Stimulated activated CD8-positive, alpha-beta memory T cell treated with anti-CD3 and anti-CD28 coated beads, Interleukin-2, amount 100 ng/mL, for 1 hour (primary cell): Measurements from ENCODE around the gene PRICKLE2.

ENCODE experiments used
- DNase-seq, 2 donors: peaks; one replicate each; pipeline ENCODE4 v3.0.0-alpha.2; 2020; ENCODE audit warnings: low read depth in 2 of 2

The PRICKLE2 gene

GRCh38 chr3:64160000-64160695 is 65.1 kb downstream of the PRICKLE2 start:
- no peak for DNase-seq

- DNase-seq: no peak
Observed at GRCh38 chr3:64158334-64158733, 66.9 kb downstream of the PRICKLE2 start.

DNA sequence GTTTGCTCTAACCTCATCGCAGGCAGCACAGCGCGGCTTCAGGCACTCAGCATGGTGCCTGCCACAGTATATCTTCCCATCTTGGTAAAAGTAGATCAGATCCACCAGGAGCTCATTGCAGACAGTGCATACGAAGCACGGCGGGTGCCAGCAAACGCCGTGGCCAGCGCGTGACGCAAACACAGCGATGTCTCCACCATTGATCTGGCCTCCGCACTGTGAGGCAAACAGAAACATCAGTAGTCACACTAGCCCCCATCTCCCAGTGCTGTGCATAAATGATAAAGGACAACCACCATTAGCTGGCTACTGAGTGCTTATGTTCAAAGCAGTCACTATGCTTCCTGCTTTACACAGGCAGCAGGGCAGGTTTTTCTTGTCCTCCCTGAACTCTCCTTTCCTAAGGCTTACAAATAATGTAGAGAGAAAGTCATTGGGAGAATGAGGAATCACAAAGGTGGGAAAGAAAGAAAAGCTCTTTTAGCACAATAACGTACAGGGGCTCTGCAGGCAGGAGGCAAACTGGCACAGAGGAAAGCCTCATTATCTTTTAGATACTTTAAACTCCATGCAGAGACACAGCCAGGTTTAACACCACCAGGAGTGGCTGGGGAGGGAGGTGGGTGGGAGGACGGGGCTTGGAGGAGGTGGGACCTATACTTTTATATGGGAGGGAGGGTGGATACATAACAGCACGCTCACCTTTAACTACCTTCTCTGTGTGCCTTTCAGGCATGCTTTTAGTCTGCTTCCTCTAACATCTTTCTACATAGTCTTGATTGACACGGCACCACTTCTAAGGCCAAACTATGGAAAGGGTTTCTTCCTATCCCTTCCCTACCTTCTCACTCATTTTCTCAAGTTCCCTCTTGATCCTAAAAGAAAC is 67.9 kb downstream of the PRICKLE2 start:
- DNase-seq: no peak

DNA sequence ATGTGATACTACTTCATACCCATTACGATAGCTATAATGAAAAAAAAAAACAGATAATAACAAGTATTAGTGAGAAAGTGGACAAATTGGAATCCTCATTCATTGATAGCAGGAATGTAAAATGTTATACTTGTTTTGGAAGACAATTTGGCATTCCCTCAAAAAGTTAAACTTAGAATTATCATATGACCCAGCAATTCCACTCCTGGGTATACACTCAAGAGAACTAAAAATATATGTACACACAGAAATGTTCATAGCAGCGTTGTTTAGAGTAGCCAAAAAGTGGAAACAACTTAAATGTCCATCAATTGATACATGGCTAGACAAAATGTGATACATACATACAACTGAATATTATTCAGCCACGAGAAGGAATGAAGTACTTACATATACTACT is 69.9 kb downstream of the PRICKLE2 start:
- no peak for DNase-seq

GRCh38 chr3:64152676-64153466 is 72.4 kb downstream of the PRICKLE2 start:
- DNase-seq: no peak

GRCh38 chr3:64152086-64152485 is 73.2 kb downstream of the PRICKLE2 start:
- no peak for DNase-seq

DNA sequence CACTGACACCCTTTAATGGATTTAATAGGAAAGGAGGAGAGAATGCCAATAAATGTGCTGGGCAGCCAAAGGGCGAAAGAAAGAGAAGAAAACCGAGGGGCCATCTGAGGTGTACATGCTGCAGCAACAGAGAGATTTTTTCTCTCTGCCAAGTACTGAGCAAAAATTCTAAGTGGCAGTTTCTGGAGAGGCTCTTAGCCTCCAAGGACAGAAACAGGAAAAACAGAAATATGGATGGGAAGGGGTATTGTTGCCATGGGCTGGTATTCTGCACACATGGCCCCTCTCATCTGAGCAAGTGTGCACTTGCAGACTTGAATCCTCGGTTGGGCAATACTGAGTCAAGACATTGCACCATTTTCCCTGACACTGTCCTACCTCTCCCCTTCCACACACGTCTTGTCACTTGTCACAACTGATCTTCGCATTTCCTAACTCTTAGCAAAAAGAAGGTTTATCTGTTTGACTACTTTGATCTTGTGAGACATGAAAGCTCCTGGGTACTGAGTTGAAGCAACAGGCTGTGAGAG is 73.9 kb downstream of the PRICKLE2 start:
- DNase-seq: no peak

DNA sequence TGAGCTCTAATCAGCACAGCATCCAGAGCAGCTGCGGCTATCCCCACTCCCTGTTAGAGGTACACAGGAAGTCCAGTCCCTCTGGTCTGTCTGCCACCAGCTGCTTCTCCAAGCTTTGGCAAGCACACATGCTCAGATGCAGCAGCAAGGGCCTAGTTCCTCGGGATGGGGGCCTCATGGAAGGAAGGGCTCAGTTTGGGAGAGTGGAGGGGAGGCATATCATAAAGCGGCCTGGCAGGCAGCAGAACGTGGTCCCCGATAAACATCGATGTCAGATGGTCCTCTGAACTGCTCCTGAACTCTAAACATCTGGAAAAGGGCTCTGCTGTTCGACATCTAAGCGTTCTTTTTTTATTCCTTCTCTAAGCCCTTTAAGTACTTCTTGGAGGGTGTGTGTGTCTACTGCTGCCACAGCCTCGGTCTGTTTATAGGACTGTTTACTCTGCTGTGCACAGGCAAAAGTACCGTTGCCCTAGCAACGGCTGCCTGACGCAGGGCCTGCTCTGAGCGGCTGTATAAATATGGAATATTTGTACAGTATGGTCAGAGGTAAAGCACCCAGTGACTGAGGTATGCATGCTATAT is 74.6 kb downstream of the PRICKLE2 start:
- DNase-seq: no peak

DNA sequence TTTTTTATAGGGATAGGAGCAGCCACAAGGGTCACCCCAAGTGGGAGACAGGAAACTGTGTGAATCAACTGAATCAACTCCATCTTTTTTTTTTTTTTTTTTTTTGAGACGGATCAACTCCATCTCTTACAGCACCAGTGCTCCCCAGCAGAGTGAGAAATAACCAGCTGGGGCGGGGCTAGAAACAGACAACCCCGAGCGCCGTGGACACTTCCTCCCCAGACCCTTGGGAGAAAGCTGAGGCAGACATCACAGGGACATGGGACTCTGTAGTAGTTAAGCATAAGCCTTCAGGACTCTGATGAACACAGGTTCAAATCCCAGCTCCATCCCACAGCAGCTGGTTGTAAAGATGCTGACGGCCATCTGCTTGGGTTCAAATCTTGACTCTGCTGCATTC is 75.4 kb downstream of the PRICKLE2 start:
- no peak for DNase-seq

GRCh38 chr3:64148955-64149653 is 76.2 kb downstream of the PRICKLE2 start:
- DNase-seq: no peak

DNA sequence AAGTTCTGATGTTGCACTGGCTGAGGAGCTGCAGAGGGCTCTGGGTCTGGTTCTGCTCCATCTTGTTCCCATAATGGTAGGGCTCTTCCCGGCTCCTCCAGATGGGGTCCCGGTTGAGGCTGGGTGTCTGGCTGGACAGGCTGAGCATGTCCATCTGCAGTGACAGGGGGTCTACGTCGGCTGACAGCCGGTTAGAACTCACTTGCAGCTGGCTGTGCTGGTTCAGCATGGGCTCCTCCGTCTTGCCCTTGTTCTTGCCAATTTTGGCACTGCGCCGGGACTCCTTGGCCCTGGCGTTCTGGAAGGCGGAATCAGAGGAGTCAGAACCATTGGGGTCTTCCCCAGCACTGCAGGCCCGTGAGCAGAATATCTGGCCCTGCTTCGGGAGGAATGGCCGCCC is 78.1 kb downstream of the PRICKLE2 start:
- DNase-seq: no peak

GRCh38 chr3:64145438-64145837 is 79.8 kb downstream of the PRICKLE2 start:
- no peak for DNase-seq

GRCh38 chr3:64144241-64144900 is 80.9 kb downstream of the PRICKLE2 start:
- no peak for DNase-seq

GRCh38 chr3:64143409-64144130 is 81.7 kb downstream of the PRICKLE2 start:
- no peak for DNase-seq

DNA sequence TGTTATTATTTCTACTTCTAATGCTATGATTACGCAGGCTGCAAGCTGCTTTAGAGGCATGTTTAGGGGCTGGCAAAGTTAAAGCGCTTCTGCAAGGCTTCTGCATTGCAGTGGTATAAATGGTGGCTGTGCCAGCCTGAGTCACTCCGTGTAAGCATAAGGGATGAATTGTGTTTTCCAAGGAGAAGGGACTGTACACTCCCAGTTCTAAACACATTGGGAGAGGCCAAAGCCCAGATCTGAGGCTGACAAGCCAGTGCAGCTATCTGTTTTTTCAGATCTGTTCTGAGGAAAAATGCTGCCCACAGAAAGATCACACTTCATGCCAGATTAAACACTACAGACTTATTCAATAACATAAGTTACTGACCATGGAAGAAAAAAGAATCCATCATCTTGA is 83.8 kb downstream of the PRICKLE2 start:
- no peak for DNase-seq

- DNase-seq: no peak
Observed at GRCh38 chr3:64140651-64141050, 84.6 kb downstream of the PRICKLE2 start.

DNA sequence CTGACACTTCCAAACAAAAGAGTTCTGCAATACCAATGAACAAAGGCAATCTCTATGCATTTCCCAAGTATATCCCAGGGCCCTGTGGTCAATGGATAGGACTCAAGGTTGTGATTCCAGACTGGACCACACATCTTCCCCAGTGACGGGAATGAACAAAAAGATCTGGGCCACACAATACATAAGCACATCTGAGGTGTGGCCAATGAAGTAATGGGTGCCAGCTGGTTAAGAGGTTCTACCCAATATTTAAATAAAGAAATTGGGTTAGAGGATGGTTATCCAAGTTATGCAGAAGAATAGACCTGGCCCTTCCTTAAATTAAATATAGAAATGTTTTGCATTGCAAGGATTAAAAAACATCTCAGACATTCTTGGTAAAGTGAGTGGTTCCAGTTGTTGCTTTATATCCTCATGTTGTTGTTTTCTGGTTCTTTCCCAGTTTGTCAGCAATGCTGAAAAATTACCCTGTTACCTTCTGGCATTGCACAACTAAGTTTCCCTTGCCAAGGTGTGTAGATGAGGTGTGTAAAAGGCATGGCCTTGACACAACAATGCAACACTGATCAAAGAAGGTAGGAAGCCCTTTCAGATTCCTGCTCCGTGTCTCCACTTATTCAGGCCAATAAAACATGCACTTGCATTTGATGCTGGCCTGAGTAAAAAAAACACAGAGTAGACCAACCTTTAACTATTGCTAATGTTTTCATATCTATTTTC is 86.5 kb downstream of the PRICKLE2 start:
- no peak for DNase-seq

DNA sequence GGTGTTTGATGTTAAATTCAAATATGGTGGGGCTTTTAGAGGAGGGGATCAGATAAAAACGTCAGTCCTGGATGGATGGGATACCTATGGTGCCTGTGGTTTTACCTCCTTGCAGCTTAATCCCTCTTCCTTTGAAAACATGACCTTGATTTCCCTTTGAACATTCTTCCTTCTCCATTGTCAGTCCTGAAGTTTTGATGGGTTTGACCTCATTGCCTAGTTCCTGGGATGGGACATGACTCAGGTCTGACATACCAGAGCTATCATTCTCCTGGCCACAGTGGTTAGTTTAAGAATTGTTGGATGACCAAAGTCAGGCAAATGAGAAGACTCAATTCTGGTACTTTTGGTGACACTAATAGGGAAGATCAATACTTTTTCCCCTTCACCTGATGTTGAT is 87.2 kb downstream of the PRICKLE2 start:
- no peak for DNase-seq

GRCh38 chr3:64134882-64135281 is 90.4 kb downstream of the PRICKLE2 start:
- DNase-seq: no peak
